Heart right ventricle (tissue), 16 donors: ENCODE data around the gene OR14J1. TPM values are rescaled to one million over a fixed set of nuclear protein-coding genes. Genes with fewer than 3 reads are reported as not detected.
"Not testable (repeated sequence)": the region's sequence is repeated elsewhere in the genome, so short reads cannot be mapped to it uniquely, and the experiment has no call there.

ENCODE experiments used
- ATAC-seq, 8 donors: fragments of 200-7000 bp; cut with Tn5 transposase; one replicate each; pipeline ENCODE4 v1.9.1; 2020; ENCODE audit warnings: mild to moderate bottlenecking in 8 of 8, moderate library complexity in 8 of 8, moderate number of reproducible peaks in 1 of 8
- DNase-seq, 2 donors: peaks; one replicate each; pipeline ENCODE4 v3.0.0-alpha.2; 2020
- H3K27ac ChIP-seq, 10 donors: fragments of 200-600 bp; sonication (generic) in 2 of 10; one replicate each; pipeline versions ENCODE4 v1.5.0 to v1.8.0; 2020 to 2022; ENCODE audit warnings: mild to moderate bottlenecking in 3 of 10
- H3K27me3 ChIP-seq, 7 donors: fragments of 200-600 bp; one replicate each; pipeline ENCODE4 v1.8.0; 2021 to 2022; ENCODE audit warnings: mild to moderate bottlenecking in 2 of 7
- H3K36me3 ChIP-seq, 9 donors: fragments of 200-600 bp; sonication (generic) in 1 of 9; one replicate each; pipeline versions ENCODE4 v1.5.0 to v1.8.0; 2020 to 2022; ENCODE audit warnings: mild to moderate bottlenecking in 2 of 9
- H3K4me1 ChIP-seq, 9 donors: fragments of 200-600 bp; sonication (generic) in 1 of 9; one replicate each; pipeline versions ENCODE4 v1.5.0 to v1.8.0; 2020 to 2022; ENCODE audit warnings: mild to moderate bottlenecking in 4 of 9
- H3K4me3 ChIP-seq, 10 donors: fragments of 200-600 bp; sonication (generic) in 2 of 10; one replicate each; pipeline versions ENCODE4 v1.5.0 to v1.8.0; 2020 to 2022; ENCODE audit warnings: mild to moderate bottlenecking in 7 of 10, moderate library complexity in 2 of 10
- H3K9me3 ChIP-seq, 11 donors: fragments of 200-600 bp in 10 of 11; sonication (generic) in 2 of 11; one replicate each; pipeline versions ENCODE4 v1.5.0 to v1.8.0; 2013 to 2022; ENCODE audit warnings: mild to moderate bottlenecking in 2 of 11, control low read depth in 1 of 11, moderate library complexity in 1 of 11
- CTCF ChIP-seq, 9 donors: fragments of 200-600 bp; sonication (generic) in 2 of 9; IDR thresholded peaks; one replicate each; pipeline versions ENCODE4 v1.5.0 to v1.8.0; 2021 to 2022; ENCODE audit warnings: antibody characterized with exemption in 9 of 9, mild to moderate bottlenecking in 5 of 9, moderate library complexity in 1 of 9
- WGBS, 2 donors: extraction: QIAGEN DNeasy Blood & Tissue Kit; methylation state at CpG; one replicate each; pipeline ENCODE4 v1.1.7; 2013; ENCODE audit warnings: inconsistent platforms in 1 of 2; 5-methylcytosine and 5-hydroxymethylcytosine counted together
- intact Hi-C, 10 donors: fragments of 100-400 bp; cut with DNase I; formaldehyde crosslinking; loops; one replicate each; pipeline versions ENCODE4 v1.11.1 to v1.14.2; 2022
- polyA plus RNA-seq, 2 donors: library from polyadenylated mRNA; stranded (reverse); fragments of 200-250 nt; gene quantifications; one replicate each; pipeline ENCODE4 v1.2.3, GENCODE V29; 2013
- total RNA-seq, 10 donors: library from RNA; stranded (reverse); fragmentation: NEBNext Ultra II Directional in 3 of 10; extraction: Animal tissue kit (Norgen Biotek cat#: 25700) in 3 of 10; gene quantifications; one replicate each; pipeline versions ENCODE4 v1.2.1 to v1.2.4, GENCODE V29; 2021 to 2023
- donor health status: Arrhythmogenic right ventricular cardiomyopathy.
- donor health status: ischemic (EF 13 %, LVEDD 7.1; RV severe dilation, severe dysfunction).
- donor health status: healthy with polysubstance abuse.
- donor health status: DM: no; HTN: yes; CAD: no.
- donor health status: DM: no; HTN: no; CAD: no.
- donor health status: ischemic (EF 25% LVEDD 6.9; RV normal size, moderate dysfunction).
- donor health status: ischemic (EF 25% LVEDD 5.7; RV mildly dilated, moderate dysfunction).
- donor health status: healthy.
- donor health status: DM: yes; HTN: yes; CAD: no.
- donor health status: Ischemic cardiomyopathy.
- donor health status: ischemic (EF 35%, LVEDD 5.7; RV mildly dilated, moderate dysfunction).
- donor health status: nonischemic (EF 11% LVEDD 7.7; RV severe dilation, severe dysfunction).
- donor health status: DM: yes; HTN: yes; CAD: no.
- donor health status: PGD.
- donor health status: ischemic (EF 29% LVEDD 5.4; RV normal size, mild dysfunction).
- donor health status: nonischemic (EF 23%, LVEDD 6.1; RV moderate dilation, normal function).

OR14J1 gene
- total and polyA plus RNA-seq, 12 donors, result not detected

GRCh38 chr6:29345380-29345779, 43.9 kb downstream of the OR14J1 start:
- no peaks in the 10 kb centered on the region for H3K4me1 ChIP-seq
- WGBS, 2 donors, result 58 to 71% methylated on average over 3 of the region's 3 CpGs
- peaks cover 0 to 14% (median 3%) of the 10 kb centered on the region in 11 donors for H3K9me3 ChIP-seq
- DNase-seq, result no peak
- intact Hi-C loops, result no loop called here
- no peak overlapping the region for H3K27ac ChIP-seq
- no peaks in the 10 kb centered on the region for H3K27me3 ChIP-seq
- TF ChIP-seq CTCF (IDR thresholded peaks at IDR 0.05), result no peak
- ATAC-seq, result no peak
- no peak overlapping the region for H3K4me3 ChIP-seq
- no peaks in the 10 kb centered on the region for H3K36me3 ChIP-seq

GRCh38 chr6:29349348-29349747, 47.8 kb downstream of the OR14J1 start:
- H3K36me3 ChIP-seq, ATAC-seq, DNase-seq, intact Hi-C loops, H3K4me1 ChIP-seq, H3K27me3 ChIP-seq, H3K27ac ChIP-seq, H3K4me3 ChIP-seq: not testable (repeated sequence)
- WGBS, 2 donors, result 88 to 92% methylated on average over 3 of the region's 3 CpGs
- H3K9me3 ChIP-seq, result peaks cover 0 to 33% (median 7%) of the 10 kb centered on the region in 11 donors

- Histone ChIP-seq H3K4me1 (no peaks in the 10 kb centered on the region), H3K27ac (no peak overlapping the region), H3K4me3 (no peak overlapping the region), H3K36me3 (no peaks in the 10 kb centered on the region), H3K9me3 (peaks cover 0 to 24% (median 7%) of the 10 kb centered on the region in 11 donors), H3K27me3 (peaks cover 0 to 10% (median 0%) of the 10 kb centered on the region in 7 donors)
- no peak for TF ChIP-seq CTCF (IDR thresholded peaks at IDR 0.05)
- DNase-seq (no peak), ATAC-seq (no peak)
- intact Hi-C loops, result no loop called here
Measured at GRCh38 chr6:29354980-29355379, 53.5 kb downstream of the OR14J1 start.

GRCh38 chr6:29355603-29356002, 54.1 kb downstream of the OR14J1 start:
- H3K36me3 ChIP-seq, result no peaks in the 10 kb centered on the region
- no peak for TF ChIP-seq CTCF (IDR thresholded peaks at IDR 0.05)
- DNase-seq (no peak), ATAC-seq (no peak)
- peaks cover 0 to 16% (median 0%) of the 10 kb centered on the region in 7 donors for H3K27me3 ChIP-seq
- no peaks in the 10 kb centered on the region for H3K4me1 ChIP-seq
- no peak overlapping the region for H3K4me3 ChIP-seq
- intact Hi-C loops, result no loop called here
- H3K9me3 ChIP-seq, result peaks cover 0 to 17% (median 3%) of the 10 kb centered on the region in 11 donors
- WGBS, 2 donors, result 37 to 38% methylated on average over 1 of the region's 1 CpG
- H3K27ac ChIP-seq, result no peak overlapping the region

Other genes with a start within 250 kb of the OR14J1 start
- gene OR2B3, start 214.4 kb upstream of the OR14J1 start, total RNA-seq, result not detected
- gene OR2B3, start 214.4 kb upstream of the OR14J1 start, polyA plus RNA-seq, result not detected
- gene OR2J1, start 202.2 kb upstream of the OR14J1 start, total RNA-seq, result not detected
- not detected for gene OR2J1, start 202.2 kb upstream of the OR14J1 start, polyA plus RNA-seq
- gene OR2J3, start 193.6 kb upstream of the OR14J1 start, total RNA-seq, result not detected
- not detected for gene OR2J3, start 193.6 kb upstream of the OR14J1 start, polyA plus RNA-seq
- not detected for gene OR2J2, start 130.8 kb upstream of the OR14J1 start, total RNA-seq
- gene OR2J2, start 130.8 kb upstream of the OR14J1 start, polyA plus RNA-seq, result not detected
- gene OR5V1, start 67.2 kb downstream of the OR14J1 start, total RNA-seq, result not detected
- not detected for gene OR5V1, start 67.2 kb downstream of the OR14J1 start, polyA plus RNA-seq
- not detected for gene OR12D3, start 73.6 kb downstream of the OR14J1 start, total RNA-seq
- not detected for gene OR12D3, start 73.6 kb downstream of the OR14J1 start, polyA plus RNA-seq
- gene OR12D2, start 93.9 kb downstream of the OR14J1 start, total RNA-seq, result not detected
- not detected for gene OR12D2, start 93.9 kb downstream of the OR14J1 start, polyA plus RNA-seq
- gene OR12D1, start 113.2 kb downstream of the OR14J1 start, total RNA-seq, result not detected
- not detected for gene OR12D1, start 113.2 kb downstream of the OR14J1 start, polyA plus RNA-seq
- gene OR10C1, start 137.6 kb downstream of the OR14J1 start, total RNA-seq, result not detected
- gene OR10C1, start 137.6 kb downstream of the OR14J1 start, polyA plus RNA-seq, result not detected
- gene OR11A1, start 155.4 kb downstream of the OR14J1 start, total RNA-seq, result not detected
- gene OR11A1, start 155.4 kb downstream of the OR14J1 start, polyA plus RNA-seq, result not detected
- gene OR2H1, start 155.5 kb downstream of the OR14J1 start, total RNA-seq, result not detected
- gene OR2H1, start 155.5 kb downstream of the OR14J1 start, polyA plus RNA-seq, result not detected
- gene MAS1L, start 186.3 kb downstream of the OR14J1 start, total RNA-seq, result not detected
- gene MAS1L, start 186.3 kb downstream of the OR14J1 start, polyA plus RNA-seq, result not detected